Loucy (cell line): Measurements from ENCODE around the gene NKX2-3.

Experiments
- CTCF ChIP-seq: fragments of 200-600 bp; sonication (generic); conservative IDR thresholded peaks from 2 replicates; pipeline ENCODE4 v1.5.1; 2014; ENCODE audit warnings: mild to moderate bottlenecking, antibody characterized with exemption, low read length
- EZH2phosphoT487 ChIP-seq: fragments of 200-600 bp; IDR thresholded peaks from 2 replicates; pipeline ENCODE4 v1.6.1; 2018; ENCODE audit warnings: antibody characterized with exemption, mild to moderate bottlenecking, moderate library complexity, borderline replicate concordance

GRCh38 chr10:99569253-99569939, 36.7 kb downstream of the NKX2-3 start:
- TF ChIP-seq CTCF (no peak), EZH2phosphoT487 (no peak)
